NOMO-1 treated with DMSO at 0.1 percent for 48 hours (cell line): ENCODE measurements around the gene ACAA2.

Experiments used
- DNase-seq: peaks from one replicate; lab custom pipeline; 2025; ENCODE audit not compliant: unreplicated experiment; lab: John Stamatoyannopoulos, UW

ACAA2 gene

GRCh38 chr18:49744376-49745008 lies 68.8 kb downstream of the ACAA2 start:
- DNase-seq, result no peak

- no peak for DNase-seq
These were observed 70.2 kb downstream of the ACAA2 start for GRCh38 chr18:49743117-49743567.

- no peak for DNase-seq
These were observed 70.8 kb downstream of the ACAA2 start for GRCh38 chr18:49742316-49743116.

GRCh38 chr18:49739275-49739674 lies 74.1 kb downstream of the ACAA2 start:
- DNase-seq, result no peak

GRCh38 chr18:49738721-49739120 lies 74.6 kb downstream of the ACAA2 start:
- DNase-seq, result no peak

GRCh38 chr18:49734836-49735235 lies 78.5 kb downstream of the ACAA2 start:
- no peak for DNase-seq

- no peak for DNase-seq
These were observed 79.3 kb downstream of the ACAA2 start for GRCh38 chr18:49733896-49734585.

- no peak for DNase-seq
These were observed 80.0 kb downstream of the ACAA2 start for GRCh38 chr18:49733321-49733720.
